Anterior cingulate cortex (tissue), 58 donors: ENCODE measurements around the gene SLC31A1.
A peak's percentile ranks its signal among the peaks of the same experiment; 100 is the strongest.
"Not testable (repeated sequence)": the region's sequence is repeated elsewhere in the genome, so short reads cannot be mapped to it uniquely, and the experiment has no call there.

Experiments
- DNase-seq, 58 donors: peaks; one replicate each; lab custom pipeline; 2025; lab: John Stamatoyannopoulos, UW

Gene SLC31A1

GRCh38 chr9:113219969-113220368 lies 1.4 kb upstream of the SLC31A1 start:
- DNase-seq = no peak

- peak in 1 of 58 donors; percentile 18 for DNase-seq
Measured at GRCh38 chr9:113220467-113221002, 809 bp upstream of the SLC31A1 start.

DNA sequence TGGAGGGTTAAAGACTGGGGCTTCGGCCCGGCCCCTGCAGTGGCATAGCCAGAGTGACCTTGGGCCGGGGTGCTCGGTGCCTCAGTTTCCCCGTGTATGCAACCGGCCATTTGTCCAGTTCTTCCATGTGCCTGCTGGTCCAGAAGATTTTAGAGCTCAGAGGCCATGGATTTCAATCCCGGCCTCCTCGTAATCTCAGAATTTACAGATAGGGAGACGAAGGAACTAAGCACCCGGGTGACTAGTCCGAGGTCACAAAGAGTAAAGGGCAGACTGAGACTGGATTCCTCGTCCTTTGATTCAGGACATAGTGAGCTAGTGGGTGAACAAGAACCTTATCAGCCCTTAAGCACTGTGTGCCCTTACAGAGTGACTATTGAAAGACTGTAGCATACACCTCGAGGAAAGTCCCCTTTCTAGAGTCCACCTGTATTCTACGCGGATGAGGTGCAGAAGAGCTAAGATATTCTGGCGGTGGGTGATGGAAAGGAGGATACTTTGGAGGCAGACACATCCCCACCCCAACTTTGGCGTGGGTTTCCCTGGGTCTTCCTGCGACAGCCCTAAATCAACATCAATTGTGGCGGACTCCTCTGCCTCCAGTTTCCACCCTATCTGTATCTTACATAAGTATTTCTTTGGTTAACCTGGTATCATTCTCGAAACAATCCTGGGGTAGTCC lies 597 bp downstream of the SLC31A1 start:
- DNase-seq = no peak

DNA sequence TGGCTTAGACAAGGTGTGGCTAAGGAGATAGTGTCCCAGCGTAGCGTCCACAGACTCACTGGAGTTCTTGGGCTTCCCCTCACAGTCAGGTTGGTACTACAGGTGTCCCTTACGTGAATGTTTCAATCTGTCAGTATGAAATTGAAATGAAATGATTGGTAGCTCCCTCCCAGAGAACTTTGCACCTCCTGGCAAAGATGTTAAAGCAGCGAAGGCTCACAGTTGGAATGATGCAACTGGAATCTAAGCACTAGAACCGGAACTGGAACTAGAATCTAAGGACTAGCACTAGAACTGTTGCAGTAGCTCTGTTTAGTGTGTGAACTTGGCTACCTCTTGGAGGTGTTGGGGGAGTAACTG lies 1.1 kb downstream of the SLC31A1 start:
- no peak for DNase-seq

DNA sequence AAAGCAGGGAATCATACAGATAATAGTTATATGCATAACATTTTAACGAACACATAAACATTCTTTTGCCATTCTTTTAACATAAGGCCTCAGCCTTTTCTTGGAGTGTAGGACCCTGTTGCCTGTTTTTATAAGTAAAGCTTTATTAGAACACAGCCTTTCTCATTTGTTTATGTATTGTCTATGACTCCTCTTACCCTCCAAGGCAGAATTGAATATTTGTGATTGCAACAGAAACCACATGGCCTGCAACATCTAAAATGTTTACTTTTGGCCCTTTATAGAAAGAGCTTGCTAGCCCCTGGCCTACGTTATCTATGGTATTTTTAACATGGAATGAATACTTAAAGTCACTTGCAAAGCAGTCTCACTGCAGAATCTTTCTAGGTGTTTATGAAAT lies 2.6 kb downstream of the SLC31A1 start:
- DNase-seq = no peak

GRCh38 chr9:113227436-113227835 lies 6.1 kb downstream of the SLC31A1 start:
- DNase-seq = no peak

DNA sequence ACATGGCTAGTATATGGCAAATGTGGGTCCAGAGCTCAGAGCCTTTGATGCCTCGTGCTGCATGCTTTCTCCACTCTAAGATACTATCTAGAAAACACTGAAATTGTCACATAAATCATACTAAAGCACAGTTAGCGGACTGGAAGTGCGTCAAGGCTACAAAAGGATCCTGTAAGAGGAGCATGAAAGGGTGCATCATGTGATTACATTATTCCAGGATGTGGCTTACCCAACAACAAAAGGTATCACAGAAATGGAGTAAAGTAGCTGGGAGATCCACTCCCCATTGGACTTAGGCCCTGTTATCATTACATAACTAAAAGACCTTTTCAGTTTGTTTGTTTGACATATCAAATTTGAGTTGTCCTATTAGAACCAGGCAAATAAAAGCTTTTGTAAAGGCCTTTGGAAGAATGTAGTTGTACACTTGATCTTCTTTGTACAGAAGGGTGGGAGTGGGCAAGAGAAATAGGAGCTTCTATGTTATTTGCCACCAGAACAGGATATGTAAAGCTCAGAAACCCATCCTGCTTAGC lies 6.9 kb downstream of the SLC31A1 start:
- DNase-seq = no peak

GRCh38 chr9:113231701-113232100 lies 10.4 kb downstream of the SLC31A1 start:
- DNase-seq = no peak

DNA sequence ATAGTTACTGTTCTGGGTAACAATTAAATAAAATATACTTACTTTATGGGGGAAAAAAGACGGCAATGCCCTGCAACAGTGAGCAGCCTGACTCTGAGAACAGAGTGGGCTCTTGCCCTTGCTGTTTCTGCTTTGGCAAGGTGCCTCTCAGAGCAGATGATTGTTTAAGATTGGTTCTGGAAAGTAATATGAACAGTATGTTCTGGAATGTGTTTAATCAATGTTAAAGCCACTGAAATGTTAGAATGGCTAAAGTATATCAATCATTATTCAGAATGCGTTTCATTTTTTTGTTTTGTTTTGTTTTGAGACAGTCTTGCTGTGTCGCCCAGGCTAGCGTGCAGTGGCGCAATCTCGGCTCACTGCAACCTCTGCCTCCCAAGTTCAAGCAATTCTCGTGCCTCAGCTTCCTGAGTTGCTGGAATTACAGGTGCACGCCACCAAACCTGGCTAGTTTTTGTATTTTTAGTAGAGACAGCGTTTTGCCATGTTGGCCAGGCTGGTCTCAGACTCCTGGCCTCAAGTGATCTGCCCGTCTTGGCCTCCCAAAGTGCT lies 14.4 kb downstream of the SLC31A1 start:
- not testable (repeated sequence) for DNase-seq

DNA sequence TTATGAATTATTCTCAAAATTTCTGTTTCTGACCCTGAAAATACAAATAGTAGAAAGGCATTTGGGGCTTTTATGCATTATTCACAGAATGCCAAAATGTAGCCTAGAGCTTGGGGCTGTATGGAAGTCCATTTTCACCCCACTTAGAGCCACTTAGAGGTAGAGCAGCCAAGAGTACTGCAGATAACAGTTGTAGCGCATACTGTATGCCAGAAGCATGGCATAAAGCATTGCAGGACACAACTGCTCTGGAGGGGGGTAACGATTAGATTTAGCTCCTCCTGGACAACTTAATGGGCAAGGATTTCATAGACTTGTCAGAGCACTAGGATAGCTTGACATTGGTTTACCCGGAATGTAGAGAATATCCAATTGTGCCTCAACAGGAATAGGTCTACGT lies 15.7 kb downstream of the SLC31A1 start:
- no peak for DNase-seq

DNA sequence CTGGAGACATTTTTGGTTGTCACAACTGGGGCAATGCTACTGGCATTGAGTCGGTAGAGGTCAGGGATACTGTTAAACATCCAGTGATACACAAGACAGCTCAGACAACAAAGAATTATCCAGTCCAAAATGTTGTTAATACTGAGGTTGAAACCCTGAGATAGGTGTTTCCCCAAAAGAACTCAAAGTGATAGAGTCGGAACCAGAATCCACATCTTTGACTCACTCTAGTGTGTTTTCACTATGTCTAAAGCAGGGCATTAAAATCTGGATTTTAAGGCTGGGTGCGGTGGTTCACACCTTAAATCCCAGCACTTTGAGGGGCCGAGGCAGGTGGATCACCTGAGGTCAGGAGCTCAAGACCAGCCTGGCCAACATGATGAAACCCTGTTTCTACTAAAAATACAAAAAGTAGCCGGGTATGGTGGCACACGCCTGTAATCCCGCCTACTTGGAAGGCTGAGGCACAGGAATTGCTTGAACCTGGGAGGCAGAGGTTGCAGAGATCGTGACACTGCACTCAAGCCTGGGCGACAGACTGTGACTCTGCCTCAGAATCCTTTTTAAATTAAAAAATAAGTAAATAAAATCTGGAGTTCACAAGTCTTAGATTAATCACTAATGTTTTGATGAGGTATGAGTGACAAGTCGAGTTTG lies 17.0 kb downstream of the SLC31A1 start:
- no peak for DNase-seq

GRCh38 chr9:113238859-113239232 lies 17.5 kb downstream of the SLC31A1 start:
- DNase-seq = no peak

- no peak for DNase-seq
Measured at GRCh38 chr9:113241161-113241560, 19.8 kb downstream of the SLC31A1 start.

- DNase-seq = no peak
Measured at GRCh38 chr9:113244556-113244955, 23.2 kb downstream of the SLC31A1 start.

DNA sequence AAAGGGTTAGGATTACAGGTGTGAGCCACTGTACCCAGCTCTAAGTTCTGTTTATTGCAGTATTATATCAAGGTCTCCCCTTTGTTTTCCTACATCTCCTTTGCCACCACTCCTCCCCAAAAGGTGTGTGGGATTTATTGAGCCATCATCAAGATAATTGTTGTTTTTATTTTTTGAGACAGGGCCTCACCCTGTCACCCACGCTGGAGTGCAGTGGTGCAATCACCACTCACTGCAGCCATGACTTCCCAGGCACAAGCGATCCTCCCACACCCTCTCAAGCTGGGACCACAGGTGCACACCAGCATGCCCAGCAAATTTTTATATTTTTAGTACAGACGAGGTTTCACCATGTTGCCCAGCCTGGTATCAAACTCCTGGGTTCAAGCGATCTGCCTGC lies 24.6 kb downstream of the SLC31A1 start:
- DNase-seq = no peak

GRCh38 chr9:113246928-113247327 lies 25.6 kb downstream of the SLC31A1 start:
- DNase-seq = no peak

DNA sequence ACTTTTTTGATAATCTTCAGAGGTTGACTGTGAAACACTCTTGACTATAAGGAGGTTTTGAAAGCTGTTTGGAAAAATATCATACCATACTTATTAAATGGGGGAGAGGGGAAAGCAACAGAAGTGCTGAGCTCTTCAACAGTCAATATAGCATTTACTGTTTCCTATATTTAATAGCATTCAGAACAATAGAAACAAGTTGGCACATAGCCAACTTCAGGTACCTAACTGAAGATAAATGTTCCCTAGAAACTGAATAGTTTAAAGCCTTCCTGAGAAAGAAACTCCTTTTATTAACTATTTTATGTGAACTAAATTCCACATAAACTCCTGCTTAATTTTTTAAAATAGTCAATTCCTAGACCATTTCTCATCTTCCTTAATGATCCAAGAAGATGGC lies 26.3 kb downstream of the SLC31A1 start:
- DNase-seq = no peak

DNA sequence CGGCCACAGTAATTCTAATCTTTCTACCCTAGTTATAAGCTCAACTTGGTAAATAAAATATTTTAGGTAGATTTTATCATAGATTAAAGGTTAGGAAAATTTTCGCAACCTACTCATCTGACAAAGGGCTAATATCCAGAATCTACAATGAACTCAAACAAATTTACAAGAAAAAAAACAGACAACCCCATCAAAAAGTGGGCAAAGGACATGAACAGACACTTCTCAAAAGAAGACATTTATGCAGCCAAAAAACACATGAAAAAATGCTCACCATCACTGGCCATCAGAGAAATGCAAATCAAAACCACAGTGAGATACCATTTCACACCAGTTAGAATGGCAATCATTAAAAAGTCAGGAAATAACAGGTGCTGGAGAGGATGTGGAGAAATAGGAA lies 28.3 kb downstream of the SLC31A1 start:
- not testable (repeated sequence) for DNase-seq

- no peak for DNase-seq
Measured at GRCh38 chr9:113250807-113251206, 29.5 kb downstream of the SLC31A1 start.

- no peak for DNase-seq
Measured at GRCh38 chr9:113254991-113255390, 33.6 kb downstream of the SLC31A1 start.

DNA sequence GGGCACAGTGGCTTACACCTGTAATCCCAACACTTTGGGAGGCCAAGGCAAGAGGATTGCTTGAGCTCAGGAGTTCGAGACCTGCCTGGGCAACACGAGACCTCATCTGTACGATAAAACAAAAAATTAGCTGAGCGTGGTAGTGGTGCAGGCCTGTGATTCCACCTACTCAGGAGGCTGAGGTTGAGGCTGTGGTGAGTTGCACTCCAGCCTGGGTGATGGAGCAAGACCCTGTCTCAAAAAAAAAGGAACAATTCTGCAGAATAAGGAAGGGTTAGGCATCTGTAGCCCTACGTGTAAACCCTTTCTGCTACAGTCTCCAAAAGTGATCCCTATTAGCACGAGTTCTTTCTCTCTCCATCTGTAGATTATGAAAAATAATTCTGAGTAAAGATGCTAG lies 34.1 kb downstream of the SLC31A1 start:
- DNase-seq = no peak

DNA sequence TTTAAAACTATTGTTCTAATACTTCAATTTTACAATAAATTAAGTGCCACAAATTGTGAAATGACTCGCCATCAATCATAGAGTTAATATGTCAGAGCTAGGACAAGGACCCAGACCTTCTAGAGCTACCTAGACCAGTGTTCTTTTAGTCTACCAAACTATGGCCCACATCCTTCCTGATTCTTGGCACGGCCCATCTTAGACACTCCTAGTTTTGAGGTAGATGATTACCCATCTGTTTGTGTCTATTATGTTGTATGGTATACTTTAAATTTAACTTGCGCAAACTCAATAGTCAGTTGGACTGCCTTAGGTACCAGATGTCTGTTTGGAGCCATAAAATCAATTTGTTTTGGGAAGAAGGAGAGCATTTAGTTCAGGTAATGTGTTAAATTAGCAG lies 36.5 kb downstream of the SLC31A1 start:
- no peak for DNase-seq
